Activated T-cell treated with anti-CD3 and anti-CD28 coated beads for 4 hours (primary cell): Measurements from ENCODE around the gene TNFRSF8.

Experiments used
- DNase-seq: peaks from one replicate; pipeline ENCODE4 v3.0.0-alpha.2; 2020

TNFRSF8 gene

GRCh38 chr1:12144236-12144635 is 81.1 kb downstream of the TNFRSF8 start:
- no peak for DNase-seq

GRCh38 chr1:12144969-12145368 is 81.9 kb downstream of the TNFRSF8 start:
- no peak for DNase-seq

- no peak for DNase-seq
Observed at GRCh38 chr1:12145616-12146342, 82.7 kb downstream of the TNFRSF8 start.

- DNase-seq = no peak
Observed at GRCh38 chr1:12146343-12147112, 83.4 kb downstream of the TNFRSF8 start.

- DNase-seq = no peak
Observed at GRCh38 chr1:12147201-12147701, 84.1 kb downstream of the TNFRSF8 start.

- no peak for DNase-seq
Observed at GRCh38 chr1:12148160-12148957, 85.3 kb downstream of the TNFRSF8 start.

- DNase-seq = no peak
Observed at GRCh38 chr1:12148958-12149790, 86.1 kb downstream of the TNFRSF8 start.

- DNase-seq = no peak
Observed at GRCh38 chr1:12149791-12150175, 86.7 kb downstream of the TNFRSF8 start.

GRCh38 chr1:12150456-12151200 is 87.5 kb downstream of the TNFRSF8 start:
- DNase-seq = no peak

GRCh38 chr1:12151465-12151864 is 88.4 kb downstream of the TNFRSF8 start:
- no peak for DNase-seq

GRCh38 chr1:12152113-12152891 is 89.2 kb downstream of the TNFRSF8 start:
- DNase-seq = no peak

GRCh38 chr1:12153181-12153785 is 90.2 kb downstream of the TNFRSF8 start:
- DNase-seq = no peak

GRCh38 chr1:12155328-12155727 is 92.2 kb downstream of the TNFRSF8 start:
- DNase-seq = no peak

GRCh38 chr1:12157366-12158231 is 94.5 kb downstream of the TNFRSF8 start:
- no peak for DNase-seq

- no peak for DNase-seq
Observed at GRCh38 chr1:12158357-12159092, 95.4 kb downstream of the TNFRSF8 start.

GRCh38 chr1:12159816-12160215 is 96.7 kb downstream of the TNFRSF8 start:
- no peak for DNase-seq

GRCh38 chr1:12161324-12161661 is 98.2 kb downstream of the TNFRSF8 start:
- DNase-seq = no peak

- DNase-seq = peak; percentile 54
Observed at GRCh38 chr1:12161662-12162458, 98.8 kb downstream of the TNFRSF8 start.
